ENCODE data around the gene OASL. TPM values are rescaled to one million over a fixed set of nuclear protein-coding genes. Genes with fewer than 3 reads are reported as not detected.
A peak's percentile ranks its signal among the peaks of the same experiment; 100 is the strongest.

The OASL gene
- polyA plus RNA-seq, 3 donors: 9.9 to 14.9 (median 13.4) TPM

- TF ChIP-seq CTCF (IDR thresholded peaks at IDR 0.05): no peak
- no peak overlapping the region for H3K4me2 ChIP-seq (replicated peaks; ENCODE audit: extremely low read depth, low read length, poor library complexity, severe bottlenecking)
- no peaks in the 10 kb centered on the region for H3K36me3 Mint-ChIP-seq
- H3K27me3 ChIP-seq (ENCODE audit: control insufficient read depth in 2 of 2, insufficient read depth in 2 of 2, low read length in 2 of 2): no peaks in the 10 kb centered on the region
- 90% methylated on average over 2 of the region's 4 CpGs for WGBS (ENCODE audit: insufficient coverage)
- no peaks in the 10 kb centered on the region for H3K9me3 Mint-ChIP-seq
- H3K27ac Mint-ChIP-seq: peak overlapping the region in 1 of 7 donors; percentile 70
- no peaks in the 10 kb centered on the region for H3K79me2 ChIP-seq (ENCODE audit: insufficient read depth, low read length)
- peaks cover 0 to 2% (median 1%) of the 10 kb centered on the region in 3 donors for H3K27me3 Mint-ChIP-seq (ENCODE audit: low read depth in 3 of 3)
- H3K9me3 ChIP-seq (replicated peaks in 1 of 2; ENCODE audit: control insufficient read depth in 1 of 2, insufficient read depth in 1 of 2, low read length in 2 of 2): no peaks in the 10 kb centered on the region
- no peak overlapping the region for H2AFZ ChIP-seq (ENCODE audit: insufficient read depth, low read depth, low read length, poor library complexity, severe bottlenecking)
- intact Hi-C loops (cut with micrococcal nuclease): no loop called here
- H3K4me1 ChIP-seq (ENCODE audit: control insufficient read depth in 1 of 2, insufficient read depth in 2 of 2, low read length in 2 of 2): no peaks in the 10 kb centered on the region
- no peak for DNase-seq
- no peak overlapping the region for H3K4me3 Mint-ChIP-seq
- H3K36me3 ChIP-seq (replicated peaks in 1 of 2; ENCODE audit: control insufficient read depth in 1 of 2, insufficient read depth in 2 of 2, low read length in 2 of 2): no peaks in the 10 kb centered on the region
- no peak overlapping the region for H3K9ac ChIP-seq (ENCODE audit: insufficient read depth, low read length, poor library complexity, severe bottlenecking)
- H3K27ac ChIP-seq (ENCODE audit: low read depth in 1 of 2, low read length in 2 of 2): no peak overlapping the region
- no peak overlapping the region for H3K4me3 ChIP-seq (replicated peaks in 1 of 3; ENCODE audit: low read depth in 2 of 3, low read length in 3 of 3)
- no peaks in the 10 kb centered on the region for H3K4me1 Mint-ChIP-seq
- H4K20me1 ChIP-seq (ENCODE audit: insufficient read depth, low read length): no peaks in the 10 kb centered on the region
These were observed 55.3 kb downstream of the OASL start for GRCh38 chr12:120983759-120984158.

- no peaks in the 10 kb centered on the region for H3K36me3 ChIP-seq (replicated peaks in 1 of 2; ENCODE audit: control insufficient read depth in 1 of 2, insufficient read depth in 2 of 2, low read length in 2 of 2)
- H3K9ac ChIP-seq (ENCODE audit: insufficient read depth, low read length, poor library complexity, severe bottlenecking): no peak overlapping the region
- intact Hi-C loops (cut with micrococcal nuclease): no loop called here
- no peaks in the 10 kb centered on the region for H3K79me2 ChIP-seq (ENCODE audit: insufficient read depth, low read length)
- DNase-seq: no peak
- WGBS (ENCODE audit: insufficient coverage): 91% methylated on average over 7 of the region's 7 CpGs
- Mint-ChIP-seq H3K4me3 (no peak overlapping the region), H3K36me3 (no peaks in the 10 kb centered on the region), H3K4me1 (no peaks in the 10 kb centered on the region), H3K27me3 (ENCODE audit: low read depth in 3 of 3) (peaks cover 0 to 2% (median 0%) of the 10 kb centered on the region in 3 donors), H3K27ac (no peak overlapping the region), H3K9me3 (no peaks in the 10 kb centered on the region)
- no peak overlapping the region for H3K4me3 ChIP-seq (replicated peaks in 1 of 3; ENCODE audit: low read depth in 2 of 3, low read length in 3 of 3)
- TF ChIP-seq CTCF (IDR thresholded peaks at IDR 0.05): no peak
- H3K27ac ChIP-seq (ENCODE audit: low read depth in 1 of 2, low read length in 2 of 2): no peak overlapping the region
- H3K9me3 ChIP-seq (replicated peaks in 1 of 2; ENCODE audit: control insufficient read depth in 1 of 2, insufficient read depth in 1 of 2, low read length in 2 of 2): no peaks in the 10 kb centered on the region
- no peaks in the 10 kb centered on the region for H3K27me3 ChIP-seq (ENCODE audit: control insufficient read depth in 2 of 2, insufficient read depth in 2 of 2, low read length in 2 of 2)
- H2AFZ ChIP-seq (ENCODE audit: insufficient read depth, low read depth, low read length, poor library complexity, severe bottlenecking): no peak overlapping the region
- H3K4me1 ChIP-seq (ENCODE audit: control insufficient read depth in 1 of 2, insufficient read depth in 2 of 2, low read length in 2 of 2): no peaks in the 10 kb centered on the region
- no peak overlapping the region for H3K4me2 ChIP-seq (replicated peaks; ENCODE audit: extremely low read depth, low read length, poor library complexity, severe bottlenecking)
- H4K20me1 ChIP-seq (ENCODE audit: insufficient read depth, low read length): no peaks in the 10 kb centered on the region
These were observed 56.4 kb downstream of the OASL start for GRCh38 chr12:120982659-120983058.

Data from CD14-positive monocyte (primary cell).